Measurements from ENCODE around the gene ELF1.

The ELF1 gene

GRCh38 chr13:40987606-40988280 lies 31.4 kb downstream of the ELF1 start:
- no peak overlapping the region for H3K4me3 ChIP-seq (ENCODE audit: low read length)
- TF ChIP-seq ZNF274 (IDR thresholded peaks at IDR 0.05; ENCODE audit: low read depth, low read length) = no peak

DNA sequence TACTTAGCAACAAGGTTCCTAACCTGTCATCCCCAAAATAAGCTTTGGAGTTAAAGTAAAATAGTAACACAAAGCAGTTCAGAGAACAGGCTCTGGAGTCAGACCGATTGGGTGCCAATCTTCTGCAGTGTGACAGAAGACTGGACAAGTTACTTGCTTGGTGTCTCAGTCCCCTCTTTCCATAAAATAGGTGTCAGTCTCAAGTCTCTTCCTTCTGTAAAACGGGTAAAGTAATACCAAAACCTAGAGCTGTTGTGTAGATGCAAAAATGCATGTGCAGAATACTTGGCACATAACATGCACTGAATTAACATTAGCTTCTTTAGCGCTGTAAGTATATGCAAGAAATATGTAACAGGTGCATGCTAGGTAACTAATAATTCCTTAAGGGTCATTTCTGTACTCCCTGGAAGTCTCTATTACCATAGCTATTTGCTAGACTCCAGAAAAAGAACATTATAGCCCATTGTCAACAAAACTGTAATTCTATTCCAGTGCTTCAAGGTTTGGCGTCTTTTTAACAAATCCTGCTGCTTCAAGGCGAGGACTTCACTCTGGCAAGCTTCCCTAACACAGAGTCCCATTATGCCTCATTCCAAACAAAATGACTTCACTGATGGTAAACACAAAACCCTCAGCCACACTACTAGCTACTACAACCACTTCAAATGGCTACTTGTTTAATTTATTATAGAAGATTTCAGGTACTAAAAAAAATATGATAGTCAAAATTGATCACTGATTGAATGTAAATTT lies 32.8 kb downstream of the ELF1 start:
- no peak for TF ChIP-seq ZNF274 (IDR thresholded peaks at IDR 0.05; ENCODE audit: low read depth, low read length)
- H3K4me3 ChIP-seq (ENCODE audit: low read length) = peak overlapping the region; percentile 42; the same call in 1 of the 2 replicates

GRCh38 chr13:40985381-40986100 lies 33.6 kb downstream of the ELF1 start:
- no peak for TF ChIP-seq ZNF274 (IDR thresholded peaks at IDR 0.05; ENCODE audit: low read depth, low read length)
- peak overlapping the region; percentile 42 for H3K4me3 ChIP-seq (ENCODE audit: low read length)

GRCh38 chr13:40984668-40985366 lies 34.3 kb downstream of the ELF1 start:
- no peak for TF ChIP-seq ZNF274 (IDR thresholded peaks at IDR 0.05; ENCODE audit: low read depth, low read length)
- peak overlapping the region; percentile 62; the same call in 1 of the 2 replicates for H3K4me3 ChIP-seq (ENCODE audit: low read length)

- TF ChIP-seq ZNF274 (IDR thresholded peaks at IDR 0.05; ENCODE audit: low read depth, low read length) = no peak
- H3K4me3 ChIP-seq (ENCODE audit: low read length) = peak overlapping the region; percentile 62
Observed at GRCh38 chr13:40983725-40984667, 35.1 kb downstream of the ELF1 start.

DNA sequence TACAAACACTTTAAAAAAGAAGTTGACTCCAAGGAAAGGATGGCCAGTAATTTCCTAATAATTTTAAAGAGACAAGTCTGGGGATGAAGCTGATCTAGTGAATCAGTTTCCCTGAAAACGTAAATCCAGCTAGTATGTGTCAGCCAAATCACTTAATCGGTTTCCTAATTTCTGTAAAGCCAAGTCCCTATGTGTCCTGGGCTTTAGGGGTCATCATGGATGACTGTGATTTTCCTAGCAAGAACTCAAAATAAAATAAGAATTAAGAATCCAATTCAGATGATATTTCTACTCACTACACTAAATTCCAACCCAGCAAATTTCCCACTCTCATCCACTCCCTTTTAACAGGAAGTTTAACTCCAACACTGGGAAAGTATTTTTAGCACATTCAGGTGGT lies 35.9 kb downstream of the ELF1 start:
- no peak for TF ChIP-seq ZNF274 (IDR thresholded peaks at IDR 0.05; ENCODE audit: low read depth, low read length)
- H3K4me3 ChIP-seq (ENCODE audit: low read length) = no peak overlapping the region

GRCh38 chr13:40982772-40983171 lies 36.3 kb downstream of the ELF1 start:
- H3K4me3 ChIP-seq (ENCODE audit: low read length) = no peak overlapping the region; the same call in 1 of the 2 replicates
- TF ChIP-seq ZNF274 (IDR thresholded peaks at IDR 0.05; ENCODE audit: low read depth, low read length) = no peak

DNA sequence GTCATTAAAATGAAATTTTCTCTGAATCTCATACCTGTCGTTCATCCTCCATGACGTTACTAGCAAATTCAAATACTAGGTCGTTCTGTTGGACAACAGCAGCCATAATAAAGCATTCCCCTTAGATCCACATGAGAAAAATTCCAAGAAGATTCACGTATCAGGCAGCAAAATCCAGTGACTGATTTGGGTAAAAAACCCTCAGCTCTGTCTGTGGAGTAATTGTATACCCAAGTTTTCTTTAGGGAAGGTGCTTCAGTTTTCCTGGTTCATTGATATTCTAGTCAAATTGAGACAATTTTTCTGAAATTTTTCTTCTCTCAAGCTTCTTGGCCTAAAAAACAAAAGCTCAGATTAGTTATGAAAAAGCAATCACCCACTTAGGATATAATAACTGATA lies 37.2 kb downstream of the ELF1 start:
- H3K4me3 ChIP-seq (ENCODE audit: low read length) = peak overlapping the region; percentile 65

DNA sequence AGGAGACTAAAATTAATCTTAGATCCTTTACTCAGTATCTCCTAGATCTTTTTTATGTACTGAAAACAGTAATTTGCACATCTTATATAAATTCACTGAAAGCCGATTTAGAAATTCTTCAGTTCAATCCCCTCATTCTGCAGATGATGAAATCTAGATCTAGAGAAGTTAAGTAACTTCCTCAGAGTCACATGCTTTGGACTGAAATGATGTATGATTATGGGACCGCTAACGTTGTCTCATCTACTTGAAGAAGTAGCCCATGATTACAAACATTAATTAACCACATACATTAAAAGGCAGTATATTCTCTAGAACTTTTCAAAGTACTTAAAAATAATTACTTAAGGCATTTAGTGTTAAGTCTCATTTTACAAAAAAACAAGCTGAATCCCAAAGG lies 37.8 kb downstream of the ELF1 start:
- no peak for TF ChIP-seq ZNF274 (IDR thresholded peaks at IDR 0.05; ENCODE audit: low read depth, low read length)
- peak overlapping the region; percentile 65; the same call in 1 of the 2 replicates for H3K4me3 ChIP-seq (ENCODE audit: low read length)

More for the DNA sequence above, 37.2 kb downstream of the ELF1 start:
- no peak for TF ChIP-seq ZNF274 (IDR thresholded peaks at IDR 0.05; ENCODE audit: low read depth, low read length)

DNA sequence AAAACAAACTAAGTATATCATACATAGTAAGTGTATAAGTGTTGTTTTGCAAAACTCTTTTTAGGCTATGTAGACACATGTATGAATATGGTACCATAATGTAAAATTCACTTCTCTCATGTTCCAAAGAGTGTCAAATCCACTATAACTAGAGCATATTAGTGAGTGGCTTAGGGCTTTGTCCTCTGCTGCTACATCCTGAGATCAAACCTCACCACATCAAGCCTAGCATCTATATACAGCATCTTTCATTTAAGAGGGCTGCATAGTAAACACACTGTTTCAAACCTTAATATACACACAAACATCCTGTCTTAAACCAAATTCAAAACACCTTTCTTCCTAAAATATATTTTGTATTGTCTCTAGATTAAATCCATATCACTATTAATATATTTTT lies 38.7 kb downstream of the ELF1 start:
- TF ChIP-seq ZNF274 (IDR thresholded peaks at IDR 0.05; ENCODE audit: low read depth, low read length) = no peak
- H3K4me3 ChIP-seq (ENCODE audit: low read length) = peak overlapping the region; percentile 22; the same call in 1 of the 2 replicates

DNA sequence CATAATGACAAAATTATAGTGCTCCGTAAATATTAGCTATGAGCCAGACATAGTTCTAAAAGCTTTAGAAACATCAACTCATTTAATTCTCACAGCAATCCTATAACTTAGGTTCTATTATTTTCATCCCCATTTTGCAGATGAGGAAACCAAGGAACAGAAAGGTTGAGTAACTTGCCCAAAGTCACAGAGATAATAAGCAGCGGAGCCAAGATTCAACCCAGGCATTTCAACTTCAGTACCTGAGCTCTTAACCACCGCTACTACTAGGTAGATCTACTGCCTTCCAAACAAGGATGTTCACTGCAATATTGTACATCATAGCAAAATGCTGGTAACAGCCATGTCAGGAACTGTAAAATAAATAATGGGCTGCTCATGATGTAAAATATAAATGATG lies 39.9 kb downstream of the ELF1 start:
- peak overlapping the region; percentile 62 for H3K4me3 ChIP-seq (ENCODE audit: low read length)
- TF ChIP-seq ZNF274 (IDR thresholded peaks at IDR 0.05; ENCODE audit: low read depth, low read length) = no peak

DNA sequence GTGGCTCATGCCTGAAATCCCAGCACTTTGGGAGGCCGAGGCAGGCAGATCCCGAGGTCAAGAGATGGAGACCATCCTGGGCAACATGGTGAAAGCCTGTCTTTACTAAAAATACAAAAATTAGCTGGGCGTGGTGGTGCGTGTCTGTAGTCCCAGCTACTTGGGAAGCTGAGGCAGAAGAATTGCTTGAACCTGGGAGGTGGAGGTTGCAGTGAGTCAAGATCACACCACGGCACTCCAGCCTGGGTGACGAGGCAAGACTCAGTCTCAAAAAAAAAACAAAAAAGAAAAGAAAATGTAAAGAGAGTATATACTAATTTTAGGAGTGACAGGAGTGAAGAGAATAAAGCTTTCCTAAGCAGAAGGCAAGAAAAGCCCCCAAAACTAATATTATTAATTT lies 41.0 kb downstream of the ELF1 start:
- peak overlapping the region; percentile 30; the same call in 1 of the 2 replicates for H3K4me3 ChIP-seq (ENCODE audit: low read length)

GRCh38 chr13:40975441-40975840 lies 43.7 kb downstream of the ELF1 start:
- no peak overlapping the region for H3K4me3 ChIP-seq (ENCODE audit: low read length)
- TF ChIP-seq ZNF274 (IDR thresholded peaks at IDR 0.05; ENCODE audit: low read depth, low read length) = no peak
